IMR-90 (cell line): ENCODE data around the gene ADCY1. TPM values are rescaled to one million over a fixed set of nuclear protein-coding genes. Genes with fewer than 3 reads are reported as not detected.

Experiments
- ATAC-seq: fragments of 200-7000 bp; cut with Tn5 transposase; 2 replicates; pipeline ENCODE4 v1.9.1; 2020; ENCODE audit warnings: low read depth, mild to moderate bottlenecking, moderate library complexity
- BruUV-seq: library from RNA; stranded (reverse); fragments of 400-500 nt; replicated peaks from 2 replicates; lab custom pipeline; 2021; lab: Mats Ljungman, UMichigan
- CTCF ChIA-PET: fragments of 300-600 bp; formaldehyde crosslinking; extraction: SDS; loops from one replicate; lab custom pipeline; 2021; ENCODE audit warnings: antibody characterized with exemption; lab: Yijun Ruan, JAX
- POLR2A ChIA-PET: fragments of 300-600 bp; sonication (Branson Sonifier 250); formaldehyde crosslinking; loops from one replicate; lab custom pipeline; 2022; ENCODE audit warnings: antibody characterized with exemption; ENCODE audit not compliant: unreplicated experiment; lab: Charles Lee
- DNase-seq: peaks from one replicate; pipeline ENCODE4 v3.0.0; 2013
- H2AFZ ChIP-seq: replicated peaks from 2 replicates; pipeline ENCODE3; 2013; ENCODE audit warnings: low read length, mild to moderate bottlenecking; ENCODE audit not compliant: poor library complexity
- H2AK5ac ChIP-seq: 2 replicates; pipeline ENCODE4 v1.6.1; 2013; ENCODE audit warnings: low read depth, low read length, inconsistent platforms
- H2AK9ac ChIP-seq: replicated peaks from 2 replicates; pipeline ENCODE3; 2013; ENCODE audit warnings: mild to moderate bottlenecking, low read depth, low read length, moderate library complexity; ENCODE audit not compliant: poor library complexity
- H2BK120ac ChIP-seq: 2 replicates; pipeline ENCODE4 v1.6.1; 2013; ENCODE audit warnings: low read depth, low read length, inconsistent platforms
- H2BK15ac ChIP-seq: 3 replicates; pipeline ENCODE4 v1.6.1; 2013; ENCODE audit warnings: low read depth, low read length, inconsistent platforms
- H2BK20ac ChIP-seq: 2 replicates; pipeline ENCODE4 v1.6.1; 2013; ENCODE audit warnings: low read depth, mild to moderate bottlenecking, inconsistent platforms, low read length, moderate library complexity
- H2BK5ac ChIP-seq: 2 replicates; pipeline ENCODE4 v1.6.1; 2013; ENCODE audit warnings: mild to moderate bottlenecking, low read depth, low read length, inconsistent platforms; ENCODE audit not compliant: poor library complexity, severe bottlenecking
- H3K14ac ChIP-seq: replicated peaks from 2 replicates; pipeline ENCODE4 v1.6.1; 2013; ENCODE audit warnings: low read depth, low read length, inconsistent platforms
- H3K18ac ChIP-seq: 2 replicates; pipeline ENCODE4 v1.6.1; 2013; ENCODE audit warnings: low read depth, low read length, control low read depth
- H3K23ac ChIP-seq: 2 replicates; pipeline ENCODE4 v1.6.1; 2013; ENCODE audit warnings: low read depth, low read length, inconsistent platforms
- H3K27ac ChIP-seq: 2 replicates; pipeline ENCODE4 v1.5.1; 2013; ENCODE audit warnings: mild to moderate bottlenecking, control low read depth, low read length; ENCODE audit not compliant: insufficient read depth
- H3K27me3 ChIP-seq: 2 replicates; pipeline ENCODE4 v1.6.1; 2013; ENCODE audit warnings: low read length; ENCODE audit not compliant: control insufficient read depth, insufficient read depth
- H3K36me3 ChIP-seq: 2 replicates; pipeline ENCODE4 v1.6.1; 2013; ENCODE audit warnings: low read length, mixed read lengths; ENCODE audit not compliant: control insufficient read depth, insufficient read depth
- H3K4ac ChIP-seq: 2 replicates; pipeline ENCODE4 v1.6.1; 2013; ENCODE audit warnings: low read depth, low read length, inconsistent platforms
- H3K4me1 ChIP-seq: 2 replicates; pipeline ENCODE4 v1.6.1; 2013; ENCODE audit warnings: low read length, mixed read lengths; ENCODE audit not compliant: control insufficient read depth, insufficient read depth
- H3K4me2 ChIP-seq: 2 replicates; pipeline ENCODE4 v1.6.1; 2013; ENCODE audit warnings: low read depth, mild to moderate bottlenecking, control low read depth, low read length, moderate library complexity
- H3K4me3 ChIP-seq: 2 replicates; pipeline ENCODE4 v1.5.1; 2013; ENCODE audit warnings: low read depth, mild to moderate bottlenecking, control low read depth, low read length, moderate library complexity; ENCODE audit not compliant: insufficient read depth
- H3K56ac ChIP-seq: 2 replicates; pipeline ENCODE4 v1.6.1; 2013; ENCODE audit warnings: low read length, inconsistent platforms; ENCODE audit not compliant: insufficient read depth; ENCODE audit errors: extremely low read depth
- H3K79me1 ChIP-seq, 2 experiments: 2 replicates each; pipeline ENCODE4 v1.6.1; 2013; ENCODE audit warnings: low read length in 2 of 2, inconsistent platforms in 1 of 2, low read depth in 1 of 2
- H3K9ac ChIP-seq: 2 replicates; pipeline ENCODE4 v1.6.1; 2013; ENCODE audit warnings: low read depth, low read length, control low read depth
- H3K9me1 ChIP-seq: 2 replicates; pipeline ENCODE4 v1.6.1; 2013; ENCODE audit warnings: low read length, inconsistent platforms; ENCODE audit not compliant: insufficient read depth
- H3K9me3 ChIP-seq: 2 replicates; pipeline ENCODE4 v1.6.1; 2013; ENCODE audit warnings: low read length; ENCODE audit not compliant: control insufficient read depth, insufficient read depth
- H4K20me1 ChIP-seq: 2 replicates; pipeline ENCODE4 v1.6.1; 2013; ENCODE audit warnings: low read length, inconsistent platforms; ENCODE audit not compliant: insufficient read depth
- H4K5ac ChIP-seq: 2 replicates; pipeline ENCODE4 v1.6.1; 2013; ENCODE audit warnings: mild to moderate bottlenecking, low read depth, low read length, control low read depth
- H4K8ac ChIP-seq, 2 experiments: 2 replicates each; pipeline ENCODE4 v1.6.1; 2013; ENCODE audit warnings: low read depth in 2 of 2, low read length in 2 of 2, control low read depth in 1 of 2, inconsistent platforms in 1 of 2
- H4K91ac ChIP-seq: 2 replicates; pipeline ENCODE4 v1.6.1; 2013; ENCODE audit warnings: low read depth, low read length, inconsistent platforms; ENCODE audit not compliant: insufficient read depth
- BHLHE40 ChIP-seq: fragments of 150-350 bp; IDR thresholded peaks from 2 replicates; pipeline ENCODE4 v1.6.1; 2016; ENCODE audit warnings: mild to moderate bottlenecking, low read depth, low read length
- CEBPB ChIP-seq: IDR thresholded peaks from 2 replicates; pipeline ENCODE4 v1.6.1; 2012; ENCODE audit warnings: low read depth, low read length, improper control_type of control experiment
- CHD1 ChIP-seq: IDR thresholded peaks from 2 replicates; pipeline ENCODE4 v1.6.1; 2012; ENCODE audit warnings: low read depth, low read length, improper control_type of control experiment
- CTCF ChIP-seq: conservative IDR thresholded peaks from 2 replicates; pipeline ENCODE4 v1.5.1; 2012; ENCODE audit warnings: mild to moderate bottlenecking, low read depth, low read length, improper control_type of control experiment
- FOS ChIP-seq: fragments of 150-350 bp; IDR thresholded peaks from 2 replicates; pipeline ENCODE4 v1.6.1; 2016; ENCODE audit warnings: low read depth, low read length
- MAFK ChIP-seq: IDR thresholded peaks from 2 replicates; pipeline ENCODE4 v1.6.1; 2012; ENCODE audit warnings: low read depth, low read length, improper control_type of control experiment
- MAZ ChIP-seq: IDR thresholded peaks from 2 replicates; pipeline ENCODE4 v1.6.1; 2012; ENCODE audit warnings: low read depth, mild to moderate bottlenecking, low read length, improper control_type of control experiment, moderate library complexity, borderline replicate concordance
- MXI1 ChIP-seq: IDR thresholded peaks from 2 replicates; pipeline ENCODE4 v1.6.1; 2012; ENCODE audit warnings: low read depth, mild to moderate bottlenecking, low read length, moderate library complexity, borderline replicate concordance
- NFE2L2 ChIP-seq: fragments of 150-350 bp; IDR thresholded peaks from 2 replicates; pipeline ENCODE4 v1.6.1; 2016; ENCODE audit warnings: low read depth, mild to moderate bottlenecking, low read length
- POLR2A ChIP-seq: IDR thresholded peaks from 2 replicates; pipeline ENCODE4 v1.6.1; 2012; ENCODE audit warnings: mild to moderate bottlenecking, low read depth, low read length
- RAD21 ChIP-seq: IDR thresholded peaks from 2 replicates; pipeline ENCODE4 v1.6.1; 2012; ENCODE audit warnings: low read length, improper control_type of control experiment
- RCOR1 ChIP-seq: IDR thresholded peaks from 2 replicates; pipeline ENCODE4 v1.6.1; 2012; ENCODE audit warnings: mild to moderate bottlenecking, low read length, improper control_type of control experiment; ENCODE audit not compliant: insufficient replicate concordance
- RFX5 ChIP-seq: IDR thresholded peaks from 2 replicates; pipeline ENCODE4 v1.8.0; 2012; ENCODE audit warnings: low read depth, mild to moderate bottlenecking, low read length, moderate library complexity
- SMC3 ChIP-seq: fragments of 150-350 bp; IDR thresholded peaks from 2 replicates; pipeline ENCODE4 v1.6.1; 2016; ENCODE audit warnings: low read depth, mild to moderate bottlenecking, antibody characterized with exemption, low read length, moderate library complexity
- WGBS, 2 experiments: methylation state at CpG; one replicate each; pipeline versions ENCODE4 v1.1.5 to v1.1.7; 2013; ENCODE audit warnings: missing lambda C conversion rate in 2 of 2; ENCODE audit not compliant: insufficient read length in 1 of 2; ENCODE audit errors: extremely low coverage in 2 of 2; 5-methylcytosine and 5-hydroxymethylcytosine counted together
- dilution Hi-C: fragments of 300-500 bp; cut with HindIII; formaldehyde crosslinking; loops from one replicate; pipeline ENCODE4 v1.14.3; 2018; ENCODE audit warnings: low sequenced_read_pairs; ENCODE audit not compliant: unreplicated experiment
- in situ Hi-C: fragments of 300-500 bp; cut with MboI; formaldehyde crosslinking; loops from 3 replicates; pipeline ENCODE4 v1.14.3; 2019; ENCODE audit warnings: low sequenced_read_pairs, inconsistent platforms, mixed read lengths
- intact Hi-C: fragments of 100-400 bp; cut with micrococcal nuclease; formaldehyde crosslinking; loops from 2 replicates; pipeline ENCODE4 v1.10.0; 2022
- polyA plus RNA-seq, 3 experiments: library from polyadenylated mRNA; depleted of rRNA; stranded (reverse); fragments of >200 nt; gene quantifications; 2 replicates each; pipeline ENCODE4 v1.2.3, GENCODE V29; 2012; ENCODE audit warnings: low replicate concordance in 1 of 3
- total RNA-seq: library from RNA; depleted of rRNA; stranded (reverse); fragments of >200 nt; gene quantifications from 2 replicates; pipeline ENCODE4 v1.2.3, GENCODE V29; 2012
- TF ChIP-seq, protein P1 (sequence below): fragments of 150-350 bp; IDR thresholded peaks from 2 replicates; pipeline ENCODE4 v1.6.1; 2017; ENCODE audit warnings: mild to moderate bottlenecking, antibody characterized with exemption, low read length, low read depth
- TF ChIP-seq, protein P2 (sequence below): fragments of 150-350 bp; IDR thresholded peaks from 2 replicates; pipeline ENCODE4 v1.6.1; 2016; ENCODE audit warnings: low read depth, mild to moderate bottlenecking, low read length, moderate library complexity, borderline replicate concordance

ADCY1 gene
- total and polyA plus RNA-seq, 2 of the 4 experiments (the other 2 are of a cell fraction) = 0.18 to 0.24 TPM

GRCh38 chr7:45696476-45696875 is 122.3 kb downstream of the ADCY1 start:
- H3K9me1 ChIP-seq = no peaks in the 10 kb centered on the region
- H3K9ac ChIP-seq = no peak overlapping the region
- no peak overlapping the region for H3K23ac ChIP-seq
- no peak overlapping the region for H4K8ac ChIP-seq
- H2BK20ac ChIP-seq = no peak overlapping the region
- H3K56ac ChIP-seq = no peak overlapping the region
- peak overlapping the region; percentile 21; the same call in 1 of the 2 replicates for H2AK5ac ChIP-seq
- DNase-seq = no peak
- H3K4me1 ChIP-seq = peaks cover 2% of the 10 kb centered on the region; the same call in 1 of the 2 replicates
- no peaks in the 10 kb centered on the region for H3K9me3 ChIP-seq
- in situ Hi-C loops (no loop called here), intact Hi-C loops (no loop called here), dilution Hi-C loops (no loop called here)
- H2AK9ac ChIP-seq = no peak overlapping the region
- no peaks in the 10 kb centered on the region for H3K79me1 ChIP-seq
- WGBS, 2 experiments = 20% methylated on average over 1 of the region's 4 CpGs; no CpG with 5 or more reads in 1 of the 2 experiments
- TF ChIP-seq, protein P1, sequence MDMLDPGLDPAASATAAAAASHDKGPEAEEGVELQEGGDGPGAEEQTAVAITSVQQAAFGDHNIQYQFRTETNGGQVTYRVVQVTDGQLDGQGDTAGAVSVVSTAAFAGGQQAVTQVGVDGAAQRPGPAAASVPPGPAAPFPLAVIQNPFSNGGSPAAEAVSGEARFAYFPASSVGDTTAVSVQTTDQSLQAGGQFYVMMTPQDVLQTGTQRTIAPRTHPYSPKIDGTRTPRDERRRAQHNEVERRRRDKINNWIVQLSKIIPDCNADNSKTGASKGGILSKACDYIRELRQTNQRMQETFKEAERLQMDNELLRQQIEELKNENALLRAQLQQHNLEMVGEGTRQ = no peak
- TF ChIP-seq RAD21 (no peak), RCOR1 (no peak), CEBPB (no peak), CTCF (no peak), BHLHE40 (no peak), CHD1 (no peak), MAFK (no peak), SMC3 (no peak), NFE2L2 (no peak), RFX5 (no peak), MAZ (no peak), FOS (no peak), MXI1 (no peak), POLR2A (no peak)
- TF ChIP-seq, protein P2, sequence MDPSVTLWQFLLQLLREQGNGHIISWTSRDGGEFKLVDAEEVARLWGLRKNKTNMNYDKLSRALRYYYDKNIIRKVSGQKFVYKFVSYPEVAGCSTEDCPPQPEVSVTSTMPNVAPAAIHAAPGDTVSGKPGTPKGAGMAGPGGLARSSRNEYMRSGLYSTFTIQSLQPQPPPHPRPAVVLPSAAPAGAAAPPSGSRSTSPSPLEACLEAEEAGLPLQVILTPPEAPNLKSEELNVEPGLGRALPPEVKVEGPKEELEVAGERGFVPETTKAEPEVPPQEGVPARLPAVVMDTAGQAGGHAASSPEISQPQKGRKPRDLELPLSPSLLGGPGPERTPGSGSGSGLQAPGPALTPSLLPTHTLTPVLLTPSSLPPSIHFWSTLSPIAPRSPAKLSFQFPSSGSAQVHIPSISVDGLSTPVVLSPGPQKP = no peak
- H3K18ac ChIP-seq = no peak overlapping the region
- no peak overlapping the region for H4K5ac ChIP-seq
- CTCF ChIA-PET = no interaction called here
- no peaks in the 10 kb centered on the region for H3K36me3 ChIP-seq
- no peak overlapping the region for H4K91ac ChIP-seq
- H4K20me1 ChIP-seq = no peaks in the 10 kb centered on the region
- H2AFZ ChIP-seq = no peak overlapping the region
- H3K4ac ChIP-seq = no peak overlapping the region
- no TSS peak for BruUV-seq
- H3K14ac ChIP-seq = no peak overlapping the region
- H2BK15ac ChIP-seq = no peak overlapping the region
- POLR2A ChIA-PET = no interaction called here
- H2BK5ac ChIP-seq = no peak overlapping the region
- no peak overlapping the region for H3K4me3 ChIP-seq
- H2BK120ac ChIP-seq = no peak overlapping the region
- H3K27me3 ChIP-seq = peaks cover 8% of the 10 kb centered on the region
- no peak for ATAC-seq
- H3K4me2 ChIP-seq = no peak overlapping the region
- no peak overlapping the region for H3K27ac ChIP-seq
